IMR-90 (cell line): ENCODE data around the gene SHROOM3. TPM values are rescaled to one million over a fixed set of nuclear protein-coding genes. Genes with fewer than 3 reads are reported as not detected.

Experiments used
- ATAC-seq: fragments of 200-7000 bp; cut with Tn5 transposase; 2 replicates; pipeline ENCODE4 v1.9.1; 2020; ENCODE audit warnings: low read depth, mild to moderate bottlenecking, moderate library complexity
- BruUV-seq: library from RNA; stranded (reverse); fragments of 400-500 nt; replicated peaks from 2 replicates; lab custom pipeline; 2021; lab: Mats Ljungman, UMichigan
- CTCF ChIA-PET: fragments of 300-600 bp; formaldehyde crosslinking; extraction: SDS; loops from one replicate; lab custom pipeline; 2021; ENCODE audit warnings: antibody characterized with exemption; lab: Yijun Ruan, JAX
- POLR2A ChIA-PET: fragments of 300-600 bp; sonication (Branson Sonifier 250); formaldehyde crosslinking; loops from one replicate; lab custom pipeline; 2022; ENCODE audit warnings: antibody characterized with exemption; ENCODE audit not compliant: unreplicated experiment; lab: Charles Lee
- DNase-seq: peaks from one replicate; pipeline ENCODE4 v3.0.0; 2013
- H2AFZ ChIP-seq: replicated peaks from 2 replicates; pipeline ENCODE3; 2013; ENCODE audit warnings: low read length, mild to moderate bottlenecking; ENCODE audit not compliant: poor library complexity
- H2AK5ac ChIP-seq: 2 replicates; pipeline ENCODE4 v1.6.1; 2013; ENCODE audit warnings: low read depth, low read length, inconsistent platforms
- H2AK9ac ChIP-seq: replicated peaks from 2 replicates; pipeline ENCODE3; 2013; ENCODE audit warnings: mild to moderate bottlenecking, low read depth, low read length, moderate library complexity; ENCODE audit not compliant: poor library complexity
- H2BK120ac ChIP-seq: 2 replicates; pipeline ENCODE4 v1.6.1; 2013; ENCODE audit warnings: low read depth, low read length, inconsistent platforms
- H2BK15ac ChIP-seq: 3 replicates; pipeline ENCODE4 v1.6.1; 2013; ENCODE audit warnings: low read depth, low read length, inconsistent platforms
- H2BK20ac ChIP-seq: 2 replicates; pipeline ENCODE4 v1.6.1; 2013; ENCODE audit warnings: low read depth, mild to moderate bottlenecking, inconsistent platforms, low read length, moderate library complexity
- H2BK5ac ChIP-seq: 2 replicates; pipeline ENCODE4 v1.6.1; 2013; ENCODE audit warnings: mild to moderate bottlenecking, low read depth, low read length, inconsistent platforms; ENCODE audit not compliant: poor library complexity, severe bottlenecking
- H3K14ac ChIP-seq: replicated peaks from 2 replicates; pipeline ENCODE4 v1.6.1; 2013; ENCODE audit warnings: low read depth, low read length, inconsistent platforms
- H3K18ac ChIP-seq: 2 replicates; pipeline ENCODE4 v1.6.1; 2013; ENCODE audit warnings: low read depth, low read length, control low read depth
- H3K23ac ChIP-seq: 2 replicates; pipeline ENCODE4 v1.6.1; 2013; ENCODE audit warnings: low read depth, low read length, inconsistent platforms
- H3K27ac ChIP-seq: 2 replicates; pipeline ENCODE4 v1.5.1; 2013; ENCODE audit warnings: mild to moderate bottlenecking, control low read depth, low read length; ENCODE audit not compliant: insufficient read depth
- H3K27me3 ChIP-seq: 2 replicates; pipeline ENCODE4 v1.6.1; 2013; ENCODE audit warnings: low read length; ENCODE audit not compliant: control insufficient read depth, insufficient read depth
- H3K36me3 ChIP-seq: 2 replicates; pipeline ENCODE4 v1.6.1; 2013; ENCODE audit warnings: low read length, mixed read lengths; ENCODE audit not compliant: control insufficient read depth, insufficient read depth
- H3K4ac ChIP-seq: 2 replicates; pipeline ENCODE4 v1.6.1; 2013; ENCODE audit warnings: low read depth, low read length, inconsistent platforms
- H3K4me1 ChIP-seq: 2 replicates; pipeline ENCODE4 v1.6.1; 2013; ENCODE audit warnings: low read length, mixed read lengths; ENCODE audit not compliant: control insufficient read depth, insufficient read depth
- H3K4me2 ChIP-seq: 2 replicates; pipeline ENCODE4 v1.6.1; 2013; ENCODE audit warnings: low read depth, mild to moderate bottlenecking, control low read depth, low read length, moderate library complexity
- H3K4me3 ChIP-seq: 2 replicates; pipeline ENCODE4 v1.5.1; 2013; ENCODE audit warnings: low read depth, mild to moderate bottlenecking, control low read depth, low read length, moderate library complexity; ENCODE audit not compliant: insufficient read depth
- H3K56ac ChIP-seq: 2 replicates; pipeline ENCODE4 v1.6.1; 2013; ENCODE audit warnings: low read length, inconsistent platforms; ENCODE audit not compliant: insufficient read depth; ENCODE audit errors: extremely low read depth
- H3K79me1 ChIP-seq, 2 experiments: 2 replicates each; pipeline ENCODE4 v1.6.1; 2013; ENCODE audit warnings: low read length in 2 of 2, inconsistent platforms in 1 of 2, low read depth in 1 of 2
- H3K9ac ChIP-seq: 2 replicates; pipeline ENCODE4 v1.6.1; 2013; ENCODE audit warnings: low read depth, low read length, control low read depth
- H3K9me1 ChIP-seq: 2 replicates; pipeline ENCODE4 v1.6.1; 2013; ENCODE audit warnings: low read length, inconsistent platforms; ENCODE audit not compliant: insufficient read depth
- H3K9me3 ChIP-seq: 2 replicates; pipeline ENCODE4 v1.6.1; 2013; ENCODE audit warnings: low read length; ENCODE audit not compliant: control insufficient read depth, insufficient read depth
- H4K20me1 ChIP-seq: 2 replicates; pipeline ENCODE4 v1.6.1; 2013; ENCODE audit warnings: low read length, inconsistent platforms; ENCODE audit not compliant: insufficient read depth
- H4K5ac ChIP-seq: 2 replicates; pipeline ENCODE4 v1.6.1; 2013; ENCODE audit warnings: mild to moderate bottlenecking, low read depth, low read length, control low read depth
- H4K8ac ChIP-seq, 2 experiments: 2 replicates each; pipeline ENCODE4 v1.6.1; 2013; ENCODE audit warnings: low read depth in 2 of 2, low read length in 2 of 2, control low read depth in 1 of 2, inconsistent platforms in 1 of 2
- H4K91ac ChIP-seq: 2 replicates; pipeline ENCODE4 v1.6.1; 2013; ENCODE audit warnings: low read depth, low read length, inconsistent platforms; ENCODE audit not compliant: insufficient read depth
- CHD1 ChIP-seq: IDR thresholded peaks from 2 replicates; pipeline ENCODE4 v1.6.1; 2012; ENCODE audit warnings: low read depth, low read length, improper control_type of control experiment
- MAFK ChIP-seq: IDR thresholded peaks from 2 replicates; pipeline ENCODE4 v1.6.1; 2012; ENCODE audit warnings: low read depth, low read length, improper control_type of control experiment
- MAZ ChIP-seq: IDR thresholded peaks from 2 replicates; pipeline ENCODE4 v1.6.1; 2012; ENCODE audit warnings: low read depth, mild to moderate bottlenecking, low read length, improper control_type of control experiment, moderate library complexity, borderline replicate concordance
- MXI1 ChIP-seq: IDR thresholded peaks from 2 replicates; pipeline ENCODE4 v1.6.1; 2012; ENCODE audit warnings: low read depth, mild to moderate bottlenecking, low read length, moderate library complexity, borderline replicate concordance
- POLR2A ChIP-seq: IDR thresholded peaks from 2 replicates; pipeline ENCODE4 v1.6.1; 2012; ENCODE audit warnings: mild to moderate bottlenecking, low read depth, low read length
- RCOR1 ChIP-seq: IDR thresholded peaks from 2 replicates; pipeline ENCODE4 v1.6.1; 2012; ENCODE audit warnings: mild to moderate bottlenecking, low read length, improper control_type of control experiment; ENCODE audit not compliant: insufficient replicate concordance
- RFX5 ChIP-seq: IDR thresholded peaks from 2 replicates; pipeline ENCODE4 v1.8.0; 2012; ENCODE audit warnings: low read depth, mild to moderate bottlenecking, low read length, moderate library complexity
- WGBS, 2 experiments: methylation state at CpG; one replicate each; pipeline versions ENCODE4 v1.1.5 to v1.1.7; 2013; ENCODE audit warnings: missing lambda C conversion rate in 2 of 2; ENCODE audit not compliant: insufficient read length in 1 of 2; ENCODE audit errors: extremely low coverage in 2 of 2; 5-methylcytosine and 5-hydroxymethylcytosine counted together
- dilution Hi-C: fragments of 300-500 bp; cut with HindIII; formaldehyde crosslinking; loops from one replicate; pipeline ENCODE4 v1.14.3; 2018; ENCODE audit warnings: low sequenced_read_pairs; ENCODE audit not compliant: unreplicated experiment
- in situ Hi-C: fragments of 300-500 bp; cut with MboI; formaldehyde crosslinking; loops from 3 replicates; pipeline ENCODE4 v1.14.3; 2019; ENCODE audit warnings: low sequenced_read_pairs, inconsistent platforms, mixed read lengths
- intact Hi-C: fragments of 100-400 bp; cut with micrococcal nuclease; formaldehyde crosslinking; loops from 2 replicates; pipeline ENCODE4 v1.10.0; 2022
- polyA plus RNA-seq, 3 experiments: library from polyadenylated mRNA; depleted of rRNA; stranded (reverse); fragments of >200 nt; gene quantifications; 2 replicates each; pipeline ENCODE4 v1.2.3, GENCODE V29; 2012; ENCODE audit warnings: low replicate concordance in 1 of 3
- total RNA-seq: library from RNA; depleted of rRNA; stranded (reverse); fragments of >200 nt; gene quantifications from 2 replicates; pipeline ENCODE4 v1.2.3, GENCODE V29; 2012
- TF ChIP-seq, protein P1 (sequence below): fragments of 150-350 bp; IDR thresholded peaks from 2 replicates; pipeline ENCODE4 v1.6.1; 2017; ENCODE audit warnings: mild to moderate bottlenecking, antibody characterized with exemption, low read length, low read depth

SHROOM3 gene
- total and polyA plus RNA-seq, 2 of the 4 experiments (the other 2 are of a cell fraction) = 10.8 to 19.5 TPM

DNA sequence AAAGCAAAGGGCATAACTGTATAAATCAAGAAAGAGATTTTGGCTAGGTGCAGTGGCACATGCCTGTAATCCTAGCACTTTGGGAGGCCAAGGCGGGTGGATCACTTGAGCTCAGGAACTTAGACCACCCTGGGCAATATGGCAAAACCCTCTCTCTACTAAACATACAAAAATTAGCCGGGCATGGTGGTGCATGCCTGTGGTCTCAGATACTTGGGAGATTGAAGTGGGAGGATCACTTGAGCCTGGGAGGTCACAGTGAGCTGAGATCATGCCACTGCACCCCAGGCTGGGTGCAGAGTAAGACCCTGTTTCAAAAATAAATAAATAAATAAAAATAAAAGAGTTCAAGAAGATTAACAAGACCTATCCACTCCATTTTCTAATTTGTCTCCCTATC, 235.6 kb downstream of the SHROOM3 start:
- BruUV-seq = no TSS peak
- POLR2A ChIA-PET = no interaction called here

More for the DNA sequence above, 235.6 kb downstream of the SHROOM3 start:
- H3K4ac ChIP-seq = no peak overlapping the region
- no peaks in the 10 kb centered on the region for H3K9me3 ChIP-seq
- H3K4me1 ChIP-seq = no peaks in the 10 kb centered on the region
- H4K20me1 ChIP-seq = no peaks in the 10 kb centered on the region
- H3K23ac ChIP-seq = no peak overlapping the region
- H3K27me3 ChIP-seq = no peaks in the 10 kb centered on the region
- no peak overlapping the region for H4K91ac ChIP-seq
- no peak overlapping the region; the same call in 1 of the 2 replicates for H2BK120ac ChIP-seq
- TF ChIP-seq MAZ (no peak), RFX5 (no peak), RCOR1 (no peak), MAFK (no peak), MXI1 (no peak), CHD1 (no peak), POLR2A (no peak)
- TF ChIP-seq, protein P1, sequence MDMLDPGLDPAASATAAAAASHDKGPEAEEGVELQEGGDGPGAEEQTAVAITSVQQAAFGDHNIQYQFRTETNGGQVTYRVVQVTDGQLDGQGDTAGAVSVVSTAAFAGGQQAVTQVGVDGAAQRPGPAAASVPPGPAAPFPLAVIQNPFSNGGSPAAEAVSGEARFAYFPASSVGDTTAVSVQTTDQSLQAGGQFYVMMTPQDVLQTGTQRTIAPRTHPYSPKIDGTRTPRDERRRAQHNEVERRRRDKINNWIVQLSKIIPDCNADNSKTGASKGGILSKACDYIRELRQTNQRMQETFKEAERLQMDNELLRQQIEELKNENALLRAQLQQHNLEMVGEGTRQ = no peak
- H4K8ac ChIP-seq = no peak overlapping the region
- H4K5ac ChIP-seq = no peak overlapping the region
- in situ Hi-C loops (no loop called here), dilution Hi-C loops (no loop called here), intact Hi-C loops (no loop called here)
- no peak overlapping the region for H3K56ac ChIP-seq
- CTCF ChIA-PET = no interaction called here
- no peak overlapping the region for H2AK5ac ChIP-seq
- H3K14ac ChIP-seq = no peak overlapping the region
- ATAC-seq (no peak), DNase-seq (no peak)
- H3K18ac ChIP-seq = no peak overlapping the region
- no peak overlapping the region for H2AFZ ChIP-seq
- no peak overlapping the region for H3K4me3 ChIP-seq
- no peak overlapping the region for H2BK5ac ChIP-seq
- WGBS, 2 experiments = no CpG with 5 or more reads among the region's 2 CpGs
- 0 out of 2 replicates have a peak, but pooled peaks cover 3% of the 10 kb centered on the region for H3K9me1 ChIP-seq
- H3K27ac ChIP-seq = no peak overlapping the region
- no peaks in the 10 kb centered on the region for H3K36me3 ChIP-seq
- H3K4me2 ChIP-seq = no peak overlapping the region
- H2BK20ac ChIP-seq = no peak overlapping the region
- no peak overlapping the region for H2AK9ac ChIP-seq
- no peak overlapping the region for H2BK15ac ChIP-seq
- no peak overlapping the region for H3K9ac ChIP-seq
- peaks cover 0 to 4% of the 10 kb centered on the region in 2 experiments; a peak in 1 of 4 replicates for H3K79me1 ChIP-seq
